ENCODE measurements around the gene CLEC16A.
"Not testable (repeated sequence)": the region's sequence is repeated elsewhere in the genome, so short reads cannot be mapped to it uniquely, and the experiment has no call there.

CLEC16A gene

GRCh38 chr16:11211061-11211976 lies 267.0 kb downstream of the CLEC16A start:
- FAIRE-seq: no peak

- FAIRE-seq: no peak
These were observed 267.8 kb downstream of the CLEC16A start for GRCh38 chr16:11211977-11212797.

- FAIRE-seq: no peak
These were observed 268.4 kb downstream of the CLEC16A start for GRCh38 chr16:11212798-11213196.

GRCh38 chr16:11213373-11213772 lies 269.0 kb downstream of the CLEC16A start:
- FAIRE-seq: no peak

GRCh38 chr16:11213799-11214198 lies 269.4 kb downstream of the CLEC16A start:
- FAIRE-seq: no peak

- FAIRE-seq: no peak
These were observed 271.7 kb downstream of the CLEC16A start for GRCh38 chr16:11215935-11216556.

- FAIRE-seq: no peak
These were observed 273.6 kb downstream of the CLEC16A start for GRCh38 chr16:11217651-11218603.

- FAIRE-seq: no peak
These were observed 274.2 kb downstream of the CLEC16A start for GRCh38 chr16:11218604-11218962.

- FAIRE-seq: no peak
These were observed 274.8 kb downstream of the CLEC16A start for GRCh38 chr16:11219178-11219577.

- not testable (repeated sequence) for FAIRE-seq
These were observed 276.1 kb downstream of the CLEC16A start for GRCh38 chr16:11220507-11220906.

GRCh38 chr16:11224096-11224893 lies 279.9 kb downstream of the CLEC16A start:
- no peak for FAIRE-seq

GRCh38 chr16:11224894-11225676 lies 280.7 kb downstream of the CLEC16A start:
- FAIRE-seq: no peak

- no peak for FAIRE-seq
These were observed 281.5 kb downstream of the CLEC16A start for GRCh38 chr16:11225677-11226549.

GRCh38 chr16:11229432-11229831 lies 285.1 kb downstream of the CLEC16A start:
- FAIRE-seq: no peak

GRCh38 chr16:11229906-11230305 lies 285.5 kb downstream of the CLEC16A start:
- FAIRE-seq: no peak

GRCh38 chr16:11231367-11231970 lies 287.1 kb downstream of the CLEC16A start:
- no peak for FAIRE-seq
